GM21360 (cell line): ENCODE data around the gene RHOT2.
A peak's percentile ranks its signal among the peaks of the same experiment; 100 is the strongest.

ENCODE experiments used
- ATAC-seq: cut with Tn5 transposase; IDR thresholded peaks from one replicate; pipeline ENCODE4 v1.9.1; 2021; ENCODE audit warnings: mild to moderate bottlenecking, moderate library complexity; ENCODE audit not compliant: unreplicated experiment

Gene RHOT2

GRCh38 chr16:669666-670065, 1.7 kb downstream of the RHOT2 start:
- ATAC-seq = no peak

GRCh38 chr16:670485-671352, 2.8 kb downstream of the RHOT2 start:
- no peak for ATAC-seq

GRCh38 chr16:671353-672131, 3.6 kb downstream of the RHOT2 start:
- ATAC-seq = no peak

- no peak for ATAC-seq
Observed at GRCh38 chr16:672371-672770, 4.4 kb downstream of the RHOT2 start.

- no peak for ATAC-seq
Observed at GRCh38 chr16:672851-673250, 4.9 kb downstream of the RHOT2 start.

- no peak for ATAC-seq
Observed at GRCh38 chr16:673399-673991, 5.6 kb downstream of the RHOT2 start.

GRCh38 chr16:674214-674881, 6.4 kb downstream of the RHOT2 start:
- ATAC-seq = no peak

GRCh38 chr16:674968-675883, 7.3 kb downstream of the RHOT2 start, which contains the start of gene RHBDL1:
TSS of gene RHBDL1 (plus strand) at chr16:675671. CDS start at chr16:675791, 120 bp downstream.
- ATAC-seq = no peak

- ATAC-seq = no peak
Observed at GRCh38 chr16:675884-676564, 8.1 kb downstream of the RHOT2 start.

- no peak for ATAC-seq
Observed at GRCh38 chr16:676565-676902, 8.6 kb downstream of the RHOT2 start.

- ATAC-seq = no peak
Observed at GRCh38 chr16:676913-677312, 9.0 kb downstream of the RHOT2 start.

- no peak for ATAC-seq
Observed at GRCh38 chr16:677316-678190, 9.6 kb downstream of the RHOT2 start.

- ATAC-seq = no peak
Observed at GRCh38 chr16:678209-678857, 10.4 kb downstream of the RHOT2 start.

- ATAC-seq = no peak
Observed at GRCh38 chr16:678858-679813, 11.2 kb downstream of the RHOT2 start.

- ATAC-seq = peak; percentile 31
Observed at GRCh38 chr16:679814-680624, 12.1 kb downstream of the RHOT2 start, which contains the start of gene STUB1. TSS of gene STUB1 (plus strand) at chr16:680410. CDS start at chr16:680526, 116 bp downstream.

- ATAC-seq = peak; percentile 0
Observed at GRCh38 chr16:680625-680945, 12.7 kb downstream of the RHOT2 start.
